SU-DHL-6 (cell line): ENCODE data around the gene FOXK2.

Source experiments
- H2AFZ ChIP-seq: fragments of 200-600 bp; sonication (generic); 2 replicates; pipeline ENCODE4 v1.6.1; 2014; ENCODE audit warnings: low read depth, mild to moderate bottlenecking, moderate library complexity, mixed read lengths, antibody characterized with exemption, low read length; ENCODE audit not compliant: severe bottlenecking
- H3F3A ChIP-seq: fragments of 200-600 bp; shearing (Covaris generic); 2 replicates; pipeline ENCODE4 v1.6.0; 2016; ENCODE audit warnings: antibody characterized with exemption, mild to moderate bottlenecking; ENCODE audit not compliant: insufficient read depth
- H3K27ac ChIP-seq: fragments of 200-600 bp; sonication (generic); 2 replicates; pipeline ENCODE4 v1.5.1; 2016; ENCODE audit warnings: low read depth, mild to moderate bottlenecking, low read length, moderate library complexity, mixed read lengths
- H3K27me3 ChIP-seq: fragments of 200-600 bp; sonication (generic), shearing (Covaris generic); 2 replicates; pipeline ENCODE4 v1.6.0; 2014; ENCODE audit warnings: mild to moderate bottlenecking, low read length
- H3K36me3 ChIP-seq: fragments of 200-600 bp; sonication (generic); 2 replicates; pipeline ENCODE4 v1.6.1; 2014; ENCODE audit warnings: mild to moderate bottlenecking, low read length, mixed read lengths
- H3K4me2 ChIP-seq: fragments of 300-600, 200-600 bp; shearing (Covaris generic), sonication (generic); 2 replicates; pipeline ENCODE4 v1.6.0; 2014; ENCODE audit warnings: low read length, low read depth, mild to moderate bottlenecking; ENCODE audit not compliant: poor library complexity, severe bottlenecking
- H3K4me3 ChIP-seq: fragments of 200-600 bp; sonication (generic); 2 replicates; pipeline ENCODE4 v1.5.1; 2014; ENCODE audit warnings: antibody characterized with exemption, low read length, mild to moderate bottlenecking, mixed read lengths; ENCODE audit not compliant: insufficient read depth, poor library complexity, severe bottlenecking
- H3K79me2 ChIP-seq: fragments of 200-600 bp; sonication (generic); 2 replicates; pipeline ENCODE4 v1.6.1; 2014; ENCODE audit warnings: mild to moderate bottlenecking, low read length, moderate library complexity; ENCODE audit not compliant: insufficient read depth
- H3K9ac ChIP-seq: fragments of 200-600 bp; sonication (generic); 2 replicates; pipeline ENCODE4 v1.7.0; 2014; ENCODE audit warnings: mild to moderate bottlenecking, low read length
- H3K9me2 ChIP-seq: fragments of 200-600 bp; sonication (generic); replicated peaks from 2 replicates; pipeline ENCODE4 v1.6.1; 2014; ENCODE audit warnings: low read length; ENCODE audit not compliant: insufficient read depth
- H3K9me3 ChIP-seq: fragments of 200-600 bp; sonication (generic); 2 replicates; pipeline ENCODE4 v1.6.1; 2014; ENCODE audit warnings: low read length, mixed read lengths; ENCODE audit not compliant: insufficient read depth
- H4K20me1 ChIP-seq: fragments of 200-600 bp; sonication (generic); 2 replicates; pipeline ENCODE4 v1.6.1; 2014; ENCODE audit warnings: low read depth, mild to moderate bottlenecking, antibody characterized with exemption, low read length, moderate library complexity, mixed read lengths
- EZH2phosphoT487 ChIP-seq: fragments of 200-600 bp; sonication (generic), shearing (Covaris generic); conservative IDR thresholded peaks from 2 replicates; pipeline ENCODE4 v1.6.1; 2018; ENCODE audit warnings: mild to moderate bottlenecking, antibody characterized with exemption, low read length, moderate library complexity, mixed read lengths
- TF ChIP-seq, protein P1 (sequence below): fragments of 200-600 bp; sonication (generic); IDR thresholded peaks from one replicate; pipeline ENCODE4 v1.5.1; 2017; ENCODE audit warnings: antibody characterized with exemption, mild to moderate bottlenecking, low read length, moderate library complexity; ENCODE audit not compliant: insufficient read depth, poor library complexity, severe bottlenecking

Gene FOXK2

DNA sequence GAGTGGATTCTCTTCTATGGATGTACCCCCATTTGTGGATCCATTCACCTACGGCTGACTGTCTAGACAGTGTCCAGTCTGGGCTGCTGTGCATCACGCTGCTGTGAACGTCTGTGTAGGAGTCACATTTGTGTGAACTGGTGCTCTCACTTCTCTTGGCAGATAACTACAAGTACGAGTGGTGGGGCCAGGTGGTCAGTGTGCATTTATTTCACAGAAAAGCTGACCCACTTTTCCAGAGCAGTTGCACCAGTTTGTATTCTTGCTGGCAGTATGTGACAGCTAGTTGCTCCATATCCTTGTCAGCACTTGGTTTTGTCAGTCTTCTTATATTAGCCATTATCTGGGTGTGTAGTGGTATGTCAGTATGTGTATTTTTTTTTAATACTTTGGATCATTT is 28.4 kb downstream of the FOXK2 start:
- H4K20me1 ChIP-seq: peaks cover 22% of the 10 kb centered on the region; the same call in 1 of the 2 replicates
- H3K9me3 ChIP-seq: no peaks in the 10 kb centered on the region
- no peak overlapping the region for H3K4me3 ChIP-seq
- H3K79me2 ChIP-seq: peaks cover 90% of the 10 kb centered on the region
- peaks cover 5% of the 10 kb centered on the region for H3F3A ChIP-seq
- no peak overlapping the region for H3K27ac ChIP-seq
- H3K9me2 ChIP-seq: no peaks in the 10 kb centered on the region
- no peak for TF ChIP-seq EZH2phosphoT487
- TF ChIP-seq, protein P1, sequence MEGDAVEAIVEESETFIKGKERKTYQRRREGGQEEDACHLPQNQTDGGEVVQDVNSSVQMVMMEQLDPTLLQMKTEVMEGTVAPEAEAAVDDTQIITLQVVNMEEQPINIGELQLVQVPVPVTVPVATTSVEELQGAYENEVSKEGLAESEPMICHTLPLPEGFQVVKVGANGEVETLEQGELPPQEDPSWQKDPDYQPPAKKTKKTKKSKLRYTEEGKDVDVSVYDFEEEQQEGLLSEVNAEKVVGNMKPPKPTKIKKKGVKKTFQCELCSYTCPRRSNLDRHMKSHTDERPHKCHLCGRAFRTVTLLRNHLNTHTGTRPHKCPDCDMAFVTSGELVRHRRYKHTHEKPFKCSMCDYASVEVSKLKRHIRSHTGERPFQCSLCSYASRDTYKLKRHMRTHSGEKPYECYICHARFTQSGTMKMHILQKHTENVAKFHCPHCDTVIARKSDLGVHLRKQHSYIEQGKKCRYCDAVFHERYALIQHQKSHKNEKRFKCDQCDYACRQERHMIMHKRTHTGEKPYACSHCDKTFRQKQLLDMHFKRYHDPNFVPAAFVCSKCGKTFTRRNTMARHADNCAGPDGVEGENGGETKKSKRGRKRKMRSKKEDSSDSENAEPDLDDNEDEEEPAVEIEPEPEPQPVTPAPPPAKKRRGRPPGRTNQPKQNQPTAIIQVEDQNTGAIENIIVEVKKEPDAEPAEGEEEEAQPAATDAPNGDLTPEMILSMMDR: no peak
- H3K27me3 ChIP-seq: no peaks in the 10 kb centered on the region
- no peak overlapping the region for H3K9ac ChIP-seq
- H3K36me3 ChIP-seq: no peaks in the 10 kb centered on the region
- no peak overlapping the region for H3K4me2 ChIP-seq
- H2AFZ ChIP-seq: no peak overlapping the region

DNA sequence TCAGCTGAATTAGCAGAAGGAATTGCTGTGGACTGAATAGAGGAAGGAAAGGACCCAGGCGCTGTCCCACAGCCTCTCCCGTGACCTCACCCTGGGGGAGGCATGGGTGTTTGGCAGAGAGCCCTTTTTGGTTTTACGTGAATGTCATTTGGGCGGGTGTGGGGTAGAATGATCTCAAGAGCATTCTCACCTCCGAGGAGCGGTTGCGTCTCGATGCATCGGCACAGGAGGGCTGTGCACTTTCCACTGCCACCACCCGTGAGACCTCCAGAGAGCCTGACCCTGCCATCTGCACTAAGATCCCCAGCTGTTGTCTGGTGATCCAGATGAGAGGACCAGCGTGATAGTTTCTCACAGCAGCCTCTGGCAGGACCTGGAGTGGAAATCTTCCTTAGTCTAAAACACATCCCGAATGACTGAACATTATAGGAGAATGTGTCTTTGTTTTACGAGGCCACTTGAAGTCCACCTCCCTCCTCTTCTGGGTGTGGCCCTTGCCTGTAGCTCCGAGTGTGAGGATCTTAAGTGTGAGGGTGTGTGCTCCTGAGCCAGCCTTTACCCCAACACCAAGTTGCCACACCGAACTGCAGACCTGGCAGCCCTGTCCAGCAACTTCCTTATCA is 29.3 kb downstream of the FOXK2 start:
- Histone ChIP-seq H3K27ac (no peak overlapping the region), H3K9me2 (no peaks in the 10 kb centered on the region), H3K36me3 (no peaks in the 10 kb centered on the region), H3K9me3 (no peaks in the 10 kb centered on the region), H3K27me3 (no peaks in the 10 kb centered on the region), H3K4me2 (no peak overlapping the region), H3K79me2 (peaks cover 91% of the 10 kb centered on the region), H2AFZ (no peak overlapping the region), H4K20me1 (peaks cover 21% of the 10 kb centered on the region; the same call in 1 of the 2 replicates), H3K9ac (no peak overlapping the region), H3K4me3 (no peak overlapping the region), H3F3A (peaks cover 5% of the 10 kb centered on the region)
- no peak for TF ChIP-seq EZH2phosphoT487
- TF ChIP-seq, protein P1: no peak

- H3F3A ChIP-seq: peaks cover 5% of the 10 kb centered on the region
- no peak overlapping the region for H2AFZ ChIP-seq
- no peak overlapping the region for H3K9ac ChIP-seq
- H3K36me3 ChIP-seq: no peaks in the 10 kb centered on the region
- no peak for TF ChIP-seq EZH2phosphoT487
- TF ChIP-seq, protein P1: peak; percentile 54
- no peaks in the 10 kb centered on the region for H3K27me3 ChIP-seq
- peaks cover 8% of the 10 kb centered on the region; the same call in 1 of the 2 replicates for H4K20me1 ChIP-seq
- H3K27ac ChIP-seq: no peak overlapping the region
- no peaks in the 10 kb centered on the region for H3K9me2 ChIP-seq
- H3K4me2 ChIP-seq: peak overlapping the region; percentile 11
- H3K79me2 ChIP-seq: peaks cover 88% of the 10 kb centered on the region
- H3K4me3 ChIP-seq: no peak overlapping the region
- H3K9me3 ChIP-seq: no peaks in the 10 kb centered on the region
These were observed 32.4 kb downstream of the FOXK2 start for GRCh38 chr17:82551779-82552457.
